ENCODE data around the gene ZNF766. TPM values are rescaled to one million over a fixed set of nuclear protein-coding genes. Genes with fewer than 3 reads are reported as not detected.
A peak's percentile ranks its signal among the peaks of the same experiment; 100 is the strongest.

ZNF766 gene
- total and polyA plus RNA-seq, 4 experiments from 2014 or later: 53.6 to 61.7 (median 55.9) TPM

Small RNA genes within 50 kb of the gene (microRNA-seq; reads per million reads assigned to microRNA genes)
- 7.2 reads per million, percentile 33 among the genes with 10 or more reads in this experiment for gene MIR643 (ENCODE audit: borderline microRNAs expressed, borderline number of aligned reads, borderline replicate concordance)
- gene MIR6801 (ENCODE audit: borderline microRNAs expressed, borderline number of aligned reads, borderline replicate concordance): not detected

Other genes with a start within 250 kb of the ZNF766 start
- gene ZNF614, start 241.2 kb upstream of the ZNF766 start, total RNA-seq: 10 to 100 TPM; 12.3 TPM
- 1 to 10 TPM; 1.9 to 6.1 TPM for gene ZNF614, start 241.2 kb upstream of the ZNF766 start, polyA plus RNA-seq
- 10 to 100 TPM; 23.4 to 23.9 TPM for gene ZNF432, start 220.7 kb upstream of the ZNF766 start, total RNA-seq
- 1 to 10 TPM; 2.2 to 5.9 TPM for gene ZNF432, start 220.7 kb upstream of the ZNF766 start, polyA plus RNA-seq
- 10 to 100 TPM; 48.0 to 56.0 TPM for gene ZNF841, start 173.8 kb upstream of the ZNF766 start, total RNA-seq
- 1 to 10 TPM; 2.3 to 5.0 TPM for gene ZNF841, start 173.8 kb upstream of the ZNF766 start, polyA plus RNA-seq
- 10 to 100 TPM; 18.6 to 19.0 TPM for gene ZNF616, start 129.6 kb upstream of the ZNF766 start, total RNA-seq
- 1 to 10 TPM in 1 of 2 donors, under 1 TPM in 1; 0.69 to 7.2 TPM for gene ZNF616, start 129.6 kb upstream of the ZNF766 start, polyA plus RNA-seq
- gene ZNF836, start 98.0 kb upstream of the ZNF766 start, total RNA-seq: 10 to 100 TPM; 47.2 to 54.7 TPM
- 10 to 100 TPM in 1 of 2 donors, 1 to 10 TPM in 1; 4.6 to 18.2 TPM for gene ZNF836, start 98.0 kb upstream of the ZNF766 start, polyA plus RNA-seq
- 100 to 1,000 TPM; 166 to 175 TPM for gene PPP2R1A, start 79.5 kb upstream of the ZNF766 start, total RNA-seq
- 100 to 1,000 TPM; 179 to 185 TPM for gene PPP2R1A, start 79.5 kb upstream of the ZNF766 start, polyA plus RNA-seq
- 10 to 100 TPM; 26.7 to 26.9 TPM for gene ZNF480, start 27.6 kb downstream of the ZNF766 start, total RNA-seq
- gene ZNF480, start 27.6 kb downstream of the ZNF766 start, polyA plus RNA-seq: 10 to 100 TPM; 12.4 to 29.5 TPM
- gene ZNF610, start 66.7 kb downstream of the ZNF766 start, total RNA-seq: 1 to 10 TPM; 4.8 to 6.0 TPM
- 1 to 10 TPM; 1.1 to 1.2 TPM for gene ZNF610, start 66.7 kb downstream of the ZNF766 start, polyA plus RNA-seq
- gene ZNF880, start 100.3 kb downstream of the ZNF766 start, total RNA-seq: 10 to 100 TPM; 31.2 to 33.5 TPM
- gene ZNF880, start 100.3 kb downstream of the ZNF766 start, polyA plus RNA-seq: 10 to 100 TPM; 29.2 to 29.9 TPM
- 10 to 100 TPM; 44.6 to 49.9 TPM for gene ZNF528, start 128.3 kb downstream of the ZNF766 start, total RNA-seq
- 1 to 10 TPM; 7.2 to 8.6 TPM for gene ZNF528, start 128.3 kb downstream of the ZNF766 start, polyA plus RNA-seq
- under 1 TPM in 1 of 2 experiments, not detected in 1; 0.15 TPM for gene ZNF534, start 159.6 kb downstream of the ZNF766 start, total RNA-seq
- not detected for gene ZNF534, start 159.6 kb downstream of the ZNF766 start, polyA plus RNA-seq
- gene ZNF578, start 184.0 kb downstream of the ZNF766 start, total RNA-seq: 1 to 10 TPM; 3.6 to 4.9 TPM
- 1 to 10 TPM; 1.9 to 2.8 TPM for gene ZNF578, start 184.0 kb downstream of the ZNF766 start, polyA plus RNA-seq

All from CD4-positive, alpha-beta memory T cell (primary cell).